IPS DF 19.7 (cell line): Measurements from ENCODE around the gene SNED1.

ENCODE experiments used
- DNase-seq: peaks from one replicate; pipeline ENCODE4 v3.0.0-alpha.2; 2013; ENCODE audit warnings: low read depth, low spot score

Gene SNED1

GRCh38 chr2:241128266-241128665 lies 129.8 kb downstream of the SNED1 start:
- DNase-seq = no peak

GRCh38 chr2:241129086-241129871 lies 130.9 kb downstream of the SNED1 start:
- DNase-seq = no peak

DNA sequence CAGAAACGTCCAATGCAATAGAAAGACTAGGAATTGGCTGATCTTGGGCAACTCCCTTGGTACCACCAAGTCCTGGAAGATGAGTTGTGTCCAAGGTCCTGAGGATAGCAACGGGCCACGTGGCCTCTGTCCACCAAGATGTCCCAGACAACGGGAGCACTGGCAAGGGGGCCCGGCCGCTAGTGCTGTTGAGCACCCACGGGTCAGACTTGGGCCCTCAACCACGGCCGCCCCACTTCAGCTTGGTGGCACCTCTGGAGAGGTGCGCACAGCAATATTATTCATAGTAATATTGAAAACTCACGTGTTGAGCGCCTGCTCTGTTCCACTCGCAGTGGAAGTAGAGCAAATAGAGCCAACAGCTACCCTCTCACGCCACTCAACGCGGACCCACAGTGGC lies 131.9 kb downstream of the SNED1 start:
- no peak for DNase-seq

DNA sequence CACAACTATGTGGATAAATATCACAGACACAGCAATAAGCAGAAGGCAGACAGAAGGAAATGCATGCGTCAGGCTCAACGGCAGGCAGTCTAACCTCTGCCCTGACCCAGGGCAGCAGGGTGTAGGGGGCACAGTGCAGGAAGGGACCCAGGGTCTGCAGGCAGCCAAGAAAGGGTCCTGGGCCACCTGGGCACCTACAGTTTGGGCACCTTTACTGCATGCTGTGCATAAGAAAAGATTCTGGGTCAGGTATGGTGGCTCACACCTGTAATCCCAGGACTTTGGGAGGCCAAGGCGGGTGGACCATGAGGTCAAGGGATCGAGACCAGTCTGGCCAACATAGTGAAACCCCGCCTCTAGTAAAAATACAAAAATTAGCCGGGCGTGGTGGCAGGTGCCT lies 133.1 kb downstream of the SNED1 start:
- DNase-seq = no peak

- DNase-seq = no peak
Measured at GRCh38 chr2:241132538-241133435, 134.4 kb downstream of the SNED1 start.

GRCh38 chr2:241133436-241133820 lies 135.0 kb downstream of the SNED1 start:
- DNase-seq = no peak

DNA sequence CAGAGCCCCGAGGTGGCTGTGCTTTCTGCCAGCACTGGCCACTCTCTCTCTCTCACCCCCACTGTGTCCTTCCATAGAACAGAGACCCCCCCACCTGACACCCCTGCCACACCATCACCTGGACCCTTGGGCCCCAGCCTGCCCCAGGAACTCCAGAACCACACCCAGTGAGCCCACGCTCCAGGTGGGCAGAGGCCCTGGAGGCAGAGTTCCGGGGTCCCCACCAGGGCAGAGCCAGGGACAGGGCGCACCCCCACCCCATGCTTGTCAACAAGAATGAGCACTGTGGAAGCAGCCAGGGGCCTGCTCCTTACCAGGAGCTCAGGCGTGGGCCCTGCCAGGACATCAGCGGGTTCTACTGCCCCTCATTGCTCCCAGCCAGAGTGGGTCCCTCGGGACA lies 136.3 kb downstream of the SNED1 start:
- no peak for DNase-seq

- no peak for DNase-seq
Measured at GRCh38 chr2:241135737-241136136, 137.3 kb downstream of the SNED1 start.

GRCh38 chr2:241136191-241136590 lies 137.8 kb downstream of the SNED1 start:
- DNase-seq = no peak

GRCh38 chr2:241136661-241137260 lies 138.3 kb downstream of the SNED1 start:
- DNase-seq = no peak

DNA sequence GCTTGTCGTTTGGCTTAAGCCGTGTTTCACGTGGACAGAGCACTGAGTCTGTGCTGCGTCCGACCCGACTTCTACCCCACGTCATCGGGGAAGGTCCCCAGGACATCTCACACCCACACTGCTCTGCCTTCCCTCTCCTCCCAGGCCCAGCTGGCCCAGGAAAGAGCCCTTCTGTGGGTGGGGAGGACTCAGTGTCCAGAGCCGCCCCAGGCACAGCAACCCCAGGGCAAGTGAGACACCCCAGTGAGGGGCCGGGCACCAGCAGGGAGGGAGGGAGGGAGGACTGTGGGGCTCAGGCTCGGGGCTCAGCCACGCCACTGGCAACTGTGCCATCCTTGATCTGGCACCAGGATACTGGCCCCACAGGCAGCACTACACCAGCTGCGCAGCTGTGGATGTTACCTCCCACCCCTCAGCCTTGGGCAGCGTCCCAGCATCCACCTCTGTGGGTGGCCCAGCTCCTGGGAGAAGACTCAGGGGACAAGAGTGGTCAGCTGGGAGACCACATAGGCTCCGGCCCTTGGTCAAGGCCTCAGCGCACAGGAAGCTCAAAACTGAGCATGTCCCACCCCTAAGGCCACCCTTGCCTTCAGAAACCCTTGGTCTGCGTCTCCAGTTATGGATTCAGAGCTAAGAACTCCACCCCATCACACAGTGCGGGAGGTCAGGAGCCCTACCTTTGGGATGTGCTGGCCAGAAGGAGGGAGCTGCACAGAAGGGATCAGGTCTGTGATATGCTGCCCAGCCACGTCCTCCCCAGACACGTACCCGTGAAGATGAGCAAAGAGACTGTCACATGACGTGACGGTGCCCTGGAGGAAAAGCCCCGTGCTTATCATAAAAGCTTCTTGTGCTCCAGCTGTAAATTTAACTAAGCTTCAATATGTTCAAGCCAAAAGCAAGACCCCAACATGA lies 139.1 kb downstream of the SNED1 start:
- DNase-seq = no peak

DNA sequence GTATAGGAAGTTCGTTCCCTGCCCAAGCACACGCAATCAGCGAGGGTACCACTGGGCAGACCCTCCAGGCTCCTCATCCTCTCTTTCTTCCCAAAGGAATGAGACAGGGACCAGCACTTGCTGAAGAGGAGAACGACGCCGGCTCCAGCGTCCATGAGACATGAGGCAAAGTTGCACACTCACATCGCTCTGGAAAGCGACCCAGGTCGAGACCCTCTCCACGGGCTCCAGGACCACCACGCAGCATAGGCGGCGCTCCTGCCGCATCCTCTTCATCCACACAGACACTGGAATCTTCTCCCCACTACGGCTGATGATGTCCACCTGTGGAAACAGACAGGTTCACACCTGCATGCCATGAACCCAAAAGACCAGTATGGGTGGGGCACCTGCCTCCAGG lies 140.1 kb downstream of the SNED1 start:
- DNase-seq = no peak

- no peak for DNase-seq
Measured at GRCh38 chr2:241139531-241140444, 141.4 kb downstream of the SNED1 start.

DNA sequence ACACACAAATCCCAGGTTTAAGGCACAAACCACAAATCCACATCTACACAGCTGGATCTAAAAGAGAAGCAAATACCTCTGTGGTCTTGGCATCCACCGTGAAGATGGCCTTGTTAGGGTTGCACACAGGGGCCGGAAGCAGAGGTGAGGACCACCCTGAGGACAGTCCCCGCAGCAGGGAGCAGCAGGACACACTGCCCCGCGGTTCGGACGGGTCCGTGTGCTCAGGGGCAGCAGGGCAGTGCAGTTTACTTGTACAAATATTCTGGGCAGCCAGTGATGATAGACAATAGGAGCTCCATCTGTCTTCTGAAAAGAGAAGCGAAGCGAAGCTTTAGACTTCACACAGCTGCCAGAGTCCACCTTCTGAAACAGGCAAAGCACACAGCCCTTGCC lies 142.0 kb downstream of the SNED1 start:
- DNase-seq = no peak

DNA sequence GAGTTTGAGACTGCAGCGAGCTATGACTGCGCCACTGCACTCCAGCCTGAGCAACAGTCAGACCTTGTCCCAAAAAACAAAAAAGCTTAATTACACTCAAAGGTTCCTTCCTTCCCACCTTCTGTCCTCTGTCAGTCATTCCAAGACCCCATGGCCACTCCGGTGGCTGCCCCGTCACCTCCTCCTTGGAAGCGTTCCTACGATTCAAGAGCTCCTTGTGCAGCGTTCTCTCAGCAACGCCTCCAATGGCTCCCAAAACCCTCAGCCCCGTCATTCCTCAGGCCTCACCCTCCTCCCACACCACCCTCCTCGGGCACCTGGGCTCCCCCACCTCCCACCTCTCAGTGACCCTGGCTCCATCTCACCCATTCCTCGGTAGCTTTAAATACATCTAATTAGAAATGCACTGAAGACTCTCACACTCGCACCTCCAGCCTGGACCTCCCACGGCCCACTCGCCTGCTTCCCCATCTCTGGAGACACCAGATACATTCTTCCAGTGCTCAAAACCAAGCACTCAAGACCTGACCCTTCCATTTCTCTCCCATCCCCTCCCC lies 142.9 kb downstream of the SNED1 start:
- no peak for DNase-seq

DNA sequence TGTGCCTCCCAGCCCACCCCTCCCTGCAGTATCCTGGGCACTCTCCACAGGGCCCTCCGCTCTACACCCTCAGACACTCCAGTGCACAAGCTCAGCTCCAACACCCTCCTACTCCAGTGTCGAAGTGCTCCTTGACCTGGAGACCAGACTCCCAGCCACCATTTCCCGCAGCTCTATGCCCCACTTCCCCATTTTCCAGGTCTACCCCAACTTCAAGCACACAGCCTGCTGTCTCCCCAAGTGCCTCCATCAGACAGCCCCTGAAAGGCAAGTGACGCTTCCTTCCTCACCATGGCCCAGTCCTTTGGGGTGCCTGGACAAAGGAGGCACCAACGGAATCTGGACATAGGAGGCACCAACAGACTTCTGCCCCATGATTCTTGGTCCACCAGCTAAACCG lies 143.6 kb downstream of the SNED1 start:
- DNase-seq = no peak

DNA sequence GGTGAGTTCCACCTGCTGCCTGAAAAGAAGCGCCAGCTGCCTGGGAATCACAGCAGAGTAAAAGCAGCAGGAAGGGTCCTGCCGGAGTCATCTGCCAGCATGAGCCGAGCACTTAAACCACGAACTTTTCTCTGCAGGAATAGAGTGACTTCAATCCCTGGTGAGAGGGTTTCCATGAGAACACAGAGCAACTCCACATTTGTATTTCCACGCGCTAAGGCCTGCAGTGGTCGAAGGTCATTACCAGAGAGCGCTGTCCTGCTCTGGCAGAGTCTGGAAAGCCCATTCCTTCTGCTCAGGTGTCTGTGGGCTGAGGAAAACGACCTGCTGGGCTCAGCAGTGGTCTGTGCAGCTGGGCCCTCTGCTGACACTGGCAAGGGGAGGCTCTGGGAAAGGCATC lies 144.2 kb downstream of the SNED1 start:
- DNase-seq = no peak
